Rectal smooth muscle tissue (tissue), 1 donor: ENCODE data around the gene GRIN3B.

ENCODE experiments used
- H3K27ac ChIP-seq: one replicate; pipeline ENCODE4 v1.7.0; 2013; ENCODE audit warnings: low read depth, low read length, inconsistent platforms
- H3K27me3 ChIP-seq: one replicate; pipeline ENCODE4 v1.7.0; 2013; ENCODE audit warnings: low read length; ENCODE audit not compliant: control insufficient read depth, insufficient read depth
- H3K36me3 ChIP-seq: one replicate; pipeline ENCODE4 v1.7.0; 2013; ENCODE audit warnings: low read length; ENCODE audit not compliant: control insufficient read depth, insufficient read depth
- H3K4me1 ChIP-seq: one replicate; pipeline ENCODE4 v1.7.0; 2013; ENCODE audit warnings: low read length; ENCODE audit not compliant: control insufficient read depth, insufficient read depth
- H3K4me3 ChIP-seq: one replicate; pipeline ENCODE4 v1.7.0; 2013; ENCODE audit warnings: low read length
- H3K9ac ChIP-seq: one replicate; pipeline ENCODE4 v1.7.0; 2013; ENCODE audit warnings: low read length

Gene GRIN3B

GRCh38 chr19:1050989-1051788, 51.0 kb downstream of the GRIN3B start:
- Histone ChIP-seq H3K9ac (no peak overlapping the region), H3K4me3 (no peak overlapping the region), H3K36me3 (no peaks in the 10 kb centered on the region), H3K27ac (no peak overlapping the region), H3K4me1 (no peaks in the 10 kb centered on the region), H3K27me3 (no peaks in the 10 kb centered on the region)

DNA sequence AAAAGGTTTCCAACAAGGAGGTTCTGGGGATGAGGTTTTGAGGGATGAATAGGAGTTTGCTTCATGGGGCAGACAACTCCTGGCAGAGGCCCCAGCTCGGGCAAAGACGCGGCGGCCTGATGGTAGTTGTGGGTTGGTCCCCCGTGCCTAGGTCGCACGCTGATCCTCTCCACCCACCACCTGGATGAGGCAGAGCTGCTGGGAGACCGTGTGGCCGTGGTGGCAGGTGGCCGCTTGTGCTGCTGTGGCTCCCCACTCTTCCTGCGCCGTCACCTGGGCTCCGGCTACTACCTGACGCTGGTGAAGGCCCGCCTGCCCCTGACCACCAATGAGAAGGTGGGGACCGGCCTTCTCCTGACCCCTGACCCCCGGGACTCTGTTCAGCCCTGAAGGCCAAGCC, 51.6 kb downstream of the GRIN3B start:
- H3K27ac ChIP-seq: no peak overlapping the region
- H3K27me3 ChIP-seq: no peaks in the 10 kb centered on the region
- H3K4me3 ChIP-seq: no peak overlapping the region
- no peaks in the 10 kb centered on the region for H3K4me1 ChIP-seq
- no peaks in the 10 kb centered on the region for H3K36me3 ChIP-seq
- no peak overlapping the region for H3K9ac ChIP-seq

GRCh38 chr19:1052349-1052975, 52.2 kb downstream of the GRIN3B start:
- Histone ChIP-seq H3K36me3 (no peaks in the 10 kb centered on the region), H3K9ac (no peak overlapping the region), H3K27ac (no peak overlapping the region), H3K4me3 (no peak overlapping the region), H3K4me1 (no peaks in the 10 kb centered on the region), H3K27me3 (no peaks in the 10 kb centered on the region)

GRCh38 chr19:1053176-1054101, 53.2 kb downstream of the GRIN3B start:
- Histone ChIP-seq H3K36me3 (no peaks in the 10 kb centered on the region), H3K4me3 (no peak overlapping the region), H3K27ac (no peak overlapping the region), H3K9ac (no peak overlapping the region), H3K4me1 (no peaks in the 10 kb centered on the region), H3K27me3 (no peaks in the 10 kb centered on the region)

DNA sequence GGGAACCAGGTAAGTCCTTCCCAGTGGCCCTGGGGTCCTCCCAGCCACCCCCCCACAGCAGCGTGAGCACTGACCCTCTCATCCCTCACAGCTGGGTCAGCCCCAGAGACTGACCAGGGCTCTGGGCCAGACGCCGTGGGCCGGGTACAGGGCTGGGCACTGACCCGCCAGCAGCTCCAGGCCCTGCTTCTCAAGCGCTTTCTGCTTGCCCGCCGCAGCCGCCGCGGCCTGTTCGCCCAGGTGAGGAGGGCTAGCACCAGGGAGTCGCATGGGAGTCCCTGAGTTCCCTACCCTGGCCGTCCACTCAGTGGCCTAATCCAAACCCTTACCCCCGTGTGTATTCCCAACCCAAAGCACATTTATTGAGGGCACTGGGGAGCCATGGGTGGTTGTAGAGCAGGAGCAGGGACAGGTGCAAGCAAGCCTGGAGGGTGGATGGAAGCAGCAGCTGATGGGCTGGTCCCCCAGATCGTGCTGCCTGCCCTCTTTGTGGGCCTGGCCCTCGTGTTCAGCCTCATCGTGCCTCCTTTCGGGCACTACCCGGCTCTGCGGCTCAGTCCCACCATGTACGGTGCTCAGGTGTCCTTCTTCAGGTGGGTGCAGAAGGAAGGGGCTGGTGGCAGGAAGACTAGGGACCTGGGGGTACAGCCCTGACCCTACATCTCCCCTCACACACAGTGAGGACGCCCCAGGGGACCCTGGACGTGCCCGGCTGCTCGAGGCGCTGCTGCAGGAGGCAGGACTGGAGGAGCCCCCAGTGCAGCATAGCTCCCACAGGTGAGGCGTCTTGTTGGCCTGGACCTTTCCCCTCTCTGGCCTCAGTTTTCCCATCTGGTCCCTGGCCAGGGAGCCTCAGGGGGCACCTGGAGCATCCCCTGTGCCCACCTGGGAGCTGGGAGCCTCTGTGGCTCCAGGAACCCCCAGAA, 54.1 kb downstream of the GRIN3B start:
- no peak overlapping the region for H3K9ac ChIP-seq
- H3K27ac ChIP-seq: no peak overlapping the region
- H3K36me3 ChIP-seq: no peaks in the 10 kb centered on the region

GRCh38 chr19:1055028-1055425, 54.8 kb downstream of the GRIN3B start:
- Histone ChIP-seq H3K4me3 (no peak overlapping the region), H3K27me3 (no peaks in the 10 kb centered on the region), H3K4me1 (no peaks in the 10 kb centered on the region), H3K36me3 (no peaks in the 10 kb centered on the region), H3K27ac (no peak overlapping the region), H3K9ac (no peak overlapping the region)

More for the DNA sequence above, 54.1 kb downstream of the GRIN3B start:
- Histone ChIP-seq H3K4me1 (no peaks in the 10 kb centered on the region), H3K4me3 (no peak overlapping the region), H3K27me3 (no peaks in the 10 kb centered on the region)

DNA sequence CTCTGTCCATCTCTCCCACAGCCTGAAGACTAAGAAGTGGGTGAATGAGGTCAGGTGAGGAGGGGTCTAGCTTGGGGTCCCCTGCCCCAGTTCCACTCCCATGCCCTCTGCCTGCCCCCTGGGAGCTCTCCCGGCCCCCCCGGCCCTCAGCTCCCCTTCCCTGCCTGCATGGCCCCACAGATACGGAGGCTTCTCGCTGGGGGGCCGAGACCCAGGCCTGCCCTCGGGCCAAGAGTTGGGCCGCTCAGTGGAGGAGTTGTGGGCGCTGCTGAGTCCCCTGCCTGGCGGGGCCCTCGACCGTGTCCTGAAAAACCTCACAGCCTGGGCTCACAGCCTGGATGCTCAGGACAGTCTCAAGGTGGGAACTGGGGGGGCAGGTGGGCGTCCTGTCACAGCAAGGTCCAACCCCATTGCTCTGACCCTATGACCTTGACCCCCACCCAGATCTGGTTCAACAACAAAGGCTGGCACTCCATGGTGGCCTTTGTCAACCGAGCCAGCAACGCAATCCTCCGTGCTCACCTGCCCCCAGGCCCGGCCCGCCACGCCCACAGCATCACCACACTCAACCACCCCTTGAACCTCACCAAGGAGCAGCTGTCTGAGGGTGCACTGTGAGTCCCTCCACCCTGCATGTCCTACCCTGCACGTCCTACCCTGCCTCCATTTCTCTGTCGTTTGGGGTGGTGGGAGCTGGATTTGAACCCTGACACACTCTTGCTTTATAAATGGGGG, 55.8 kb downstream of the GRIN3B start:
- no peaks in the 10 kb centered on the region for H3K36me3 ChIP-seq
- H3K9ac ChIP-seq: no peak overlapping the region
- H3K27ac ChIP-seq: no peak overlapping the region
- H3K4me3 ChIP-seq: no peak overlapping the region
- no peaks in the 10 kb centered on the region for H3K4me1 ChIP-seq
- no peaks in the 10 kb centered on the region for H3K27me3 ChIP-seq

GRCh38 chr19:1057176-1057855, 57.1 kb downstream of the GRIN3B start:
- no peak overlapping the region for H3K9ac ChIP-seq
- H3K4me3 ChIP-seq: no peak overlapping the region
- H3K27me3 ChIP-seq: no peaks in the 10 kb centered on the region
- no peaks in the 10 kb centered on the region for H3K4me1 ChIP-seq
- H3K27ac ChIP-seq: no peak overlapping the region
- H3K36me3 ChIP-seq: no peaks in the 10 kb centered on the region

DNA sequence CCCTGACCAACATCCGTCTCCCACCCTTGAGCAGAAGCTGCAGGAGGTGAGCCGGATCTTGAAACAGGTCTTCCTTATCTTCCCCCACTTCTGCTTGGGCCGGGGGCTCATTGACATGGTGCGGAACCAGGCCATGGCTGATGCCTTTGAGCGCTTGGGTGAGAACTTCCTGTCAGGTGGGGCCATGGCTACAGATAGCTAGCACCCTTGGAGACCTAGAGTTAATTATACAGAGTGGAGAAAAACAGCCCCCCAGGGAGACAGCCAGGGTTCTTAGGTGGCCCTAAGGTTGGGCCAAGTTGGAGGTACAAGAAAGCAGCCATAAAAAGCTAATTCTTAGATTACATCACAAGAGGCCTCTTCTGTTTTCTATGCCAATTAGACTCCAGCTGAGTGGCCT, 57.9 kb downstream of the GRIN3B start:
- Histone ChIP-seq H3K4me1 (no peaks in the 10 kb centered on the region), H3K36me3 (no peaks in the 10 kb centered on the region), H3K27ac (no peak overlapping the region), H3K4me3 (no peak overlapping the region), H3K9ac (no peak overlapping the region), H3K27me3 (no peaks in the 10 kb centered on the region)
